Right forelimb (tissue), 1 donor: ENCODE data around the gene TMCO5A.

Experiments used
- DNase-seq: peaks from one replicate; pipeline ENCODE4 v3.0.0-alpha.2; 2018

TMCO5A gene

DNA sequence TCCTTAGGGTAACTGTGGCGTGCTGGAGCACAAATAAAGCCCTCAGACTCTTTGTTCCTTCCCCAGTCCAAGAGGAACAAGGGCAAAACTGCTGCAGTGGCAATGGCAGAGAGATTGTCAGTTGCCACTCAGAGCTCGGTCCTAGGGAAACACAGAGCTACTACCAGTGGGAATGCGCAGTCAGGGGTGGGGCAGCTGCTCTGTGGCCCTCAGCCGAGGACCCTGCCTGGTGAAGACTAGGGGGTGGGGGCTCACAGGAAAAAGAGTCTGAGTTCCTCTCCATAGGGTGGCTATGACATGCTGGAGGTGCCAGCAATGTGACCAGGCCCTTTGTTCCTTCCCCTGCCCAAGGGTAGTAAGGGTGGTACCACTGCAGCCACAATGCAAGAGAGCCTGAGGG is 43.8 kb downstream of the TMCO5A start:
- no peak for DNase-seq

DNA sequence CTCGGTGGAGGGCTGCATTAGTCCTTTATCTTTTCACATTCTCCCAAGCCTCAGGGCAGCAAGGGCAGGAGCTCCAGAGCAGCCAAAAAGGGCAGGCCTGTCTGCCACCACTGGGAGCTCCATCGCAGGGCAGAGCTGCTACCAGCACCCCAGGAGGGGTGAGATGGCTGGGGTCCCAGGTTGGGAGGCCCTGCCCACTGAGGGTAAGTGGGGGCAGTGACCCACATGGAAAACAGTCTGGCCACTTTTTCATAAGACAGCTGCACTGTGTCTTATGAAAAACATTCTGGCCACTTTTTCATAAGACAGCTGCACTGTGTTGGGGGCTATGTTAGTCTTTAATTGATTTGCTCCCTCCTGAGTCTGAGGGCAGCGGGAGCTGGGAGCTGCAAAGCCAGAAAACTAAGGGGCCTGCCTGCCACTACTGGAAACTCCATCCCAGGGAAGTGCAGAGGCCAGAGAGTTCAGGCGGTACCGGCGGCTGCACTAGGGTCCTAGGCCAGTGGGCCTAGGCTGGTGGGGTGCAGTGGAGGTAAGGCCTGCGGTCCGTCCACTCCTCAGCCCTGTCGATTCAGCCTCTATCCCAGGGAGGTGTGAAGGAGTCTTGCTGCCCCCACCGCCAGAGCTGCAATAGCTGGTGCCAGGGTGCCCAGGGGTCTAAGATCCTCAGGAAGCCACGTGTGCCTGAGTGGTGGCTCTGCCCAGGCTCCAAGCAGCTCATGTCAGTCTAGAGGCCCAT is 45.4 kb downstream of the TMCO5A start:
- no peak for DNase-seq

DNA sequence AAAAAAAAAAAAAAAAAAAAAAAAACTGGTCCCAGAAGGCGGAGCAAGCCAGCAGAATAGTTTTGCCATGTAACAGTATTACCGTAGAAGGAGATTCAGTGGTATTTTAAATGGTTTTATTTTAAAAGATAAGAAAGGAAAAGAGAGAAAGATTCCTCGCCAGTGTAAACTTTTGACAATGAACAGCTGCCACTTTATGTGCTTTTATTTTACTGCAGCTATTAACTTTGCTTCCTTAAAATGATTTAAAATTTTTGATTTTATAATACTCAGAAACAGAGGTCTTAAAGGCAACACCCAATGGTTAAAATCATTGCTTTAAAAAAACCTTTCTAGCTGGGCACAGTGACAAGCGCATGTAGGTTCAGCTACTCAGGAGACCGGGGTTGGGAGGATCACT is 46.8 kb downstream of the TMCO5A start:
- no peak for DNase-seq

DNA sequence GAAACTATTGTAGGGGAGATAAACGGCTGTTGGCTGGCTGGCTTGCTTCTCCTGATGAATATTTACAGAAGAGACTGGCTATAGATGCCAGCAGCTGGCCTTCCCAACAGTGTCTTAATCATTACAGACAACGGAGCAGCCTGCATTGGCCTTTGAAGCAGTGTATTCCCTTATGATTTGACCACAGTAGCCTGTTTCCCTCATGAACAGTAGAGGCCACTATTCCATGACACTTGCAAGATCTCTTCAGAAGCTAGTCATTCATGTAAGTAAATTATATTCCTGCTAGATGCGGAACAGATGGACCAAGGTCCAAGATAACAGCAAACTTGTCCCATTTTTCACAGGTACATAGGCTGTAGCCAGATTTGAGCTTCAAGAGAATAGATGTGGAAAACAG is 47.3 kb downstream of the TMCO5A start:
- DNase-seq = no peak

DNA sequence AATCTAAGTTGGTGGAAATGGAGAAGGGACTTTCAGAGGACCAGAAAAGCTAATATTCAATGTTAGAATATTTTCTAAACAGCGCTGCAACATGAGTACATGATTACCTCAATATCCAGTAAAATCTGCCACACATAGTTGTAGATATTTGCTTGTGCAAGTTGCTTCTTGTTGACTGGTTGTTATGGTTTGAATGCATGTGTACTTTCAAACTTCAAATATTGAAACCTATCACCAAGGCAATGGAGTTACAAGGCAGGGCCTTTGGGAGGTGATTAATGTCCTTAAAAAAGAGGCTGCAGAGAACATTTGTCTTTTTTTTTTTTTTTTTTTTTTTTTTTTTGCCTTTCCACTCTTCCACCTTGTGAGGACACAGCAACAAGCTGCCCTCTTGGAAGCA is 49.9 kb downstream of the TMCO5A start:
- no peak for DNase-seq

DNA sequence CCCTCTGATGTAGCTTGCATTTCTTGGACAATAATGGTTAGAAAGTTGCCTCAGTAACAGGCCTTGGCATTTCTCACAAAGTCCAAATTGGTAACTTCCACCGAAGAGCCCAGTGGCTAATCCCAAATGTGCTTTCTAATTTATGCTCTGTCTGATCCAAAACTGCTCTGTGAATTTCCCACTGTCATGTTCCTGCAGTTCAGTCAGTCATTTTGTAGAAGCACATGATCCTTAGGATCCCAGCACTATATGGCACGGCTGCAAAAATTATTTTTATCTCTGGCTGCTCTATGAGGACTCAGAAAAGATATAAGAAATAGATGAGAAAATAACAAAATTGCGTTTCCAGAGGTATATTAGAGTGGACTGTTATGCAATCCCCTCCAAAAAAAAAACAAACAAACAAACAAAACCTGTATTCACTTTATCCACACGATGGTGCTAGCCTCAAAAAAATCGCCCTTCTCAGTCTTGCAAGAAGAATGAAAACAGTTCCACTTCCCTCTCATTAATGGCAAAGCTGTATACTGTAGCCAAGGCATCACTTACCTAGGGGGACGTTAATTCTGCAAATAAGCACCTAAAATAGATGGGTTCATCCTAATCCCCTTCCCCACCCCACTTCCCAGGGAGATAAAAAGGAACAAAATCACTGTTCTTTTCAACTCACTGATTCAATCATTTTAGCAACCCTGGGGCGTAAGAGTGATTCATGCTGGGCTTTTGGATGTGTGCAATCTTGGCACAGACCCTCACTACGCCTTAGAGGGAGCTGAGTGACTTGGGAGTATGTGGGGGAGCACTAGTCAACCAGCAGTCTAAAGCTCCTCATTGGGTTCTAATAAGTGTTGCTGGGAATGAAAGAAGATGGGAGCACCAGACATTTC is 61.3 kb downstream of the TMCO5A start:
- no peak for DNase-seq
